Smooth muscle cell (in vitro differentiated cells): ENCODE results near the gene PIWIL1. TPM values are rescaled to one million over a fixed set of nuclear protein-coding genes. Genes with fewer than 3 reads are reported as not detected.

Experiments used
- DNase-seq: peaks from one replicate; lab custom pipeline; 2025; ENCODE audit not compliant: unreplicated experiment; lab: John Stamatoyannopoulos, UW
- H2AFZ ChIP-seq: fragments of 200-600 bp; sonication (generic); 2 replicates; pipeline ENCODE4 v1.6.0; 2016; ENCODE audit warnings: antibody characterized with exemption, low read depth, mild to moderate bottlenecking
- H3F3A ChIP-seq: fragments of 200-600 bp; sonication (generic); 2 replicates; pipeline ENCODE4 v1.6.0; 2017; ENCODE audit warnings: antibody characterized with exemption, low read depth
- H3K27ac ChIP-seq: fragments of 200-600 bp; sonication (generic); 2 replicates; pipeline ENCODE4 v1.5.1; 2016; ENCODE audit warnings: low read depth, mild to moderate bottlenecking
- H3K27me3 ChIP-seq: fragments of 200-600 bp; sonication (generic); 2 replicates; pipeline ENCODE4 v1.6.1; 2016; ENCODE audit warnings: low read depth, mild to moderate bottlenecking
- H3K36me3 ChIP-seq: fragments of 200-600 bp; sonication (generic); 2 replicates; pipeline ENCODE4 v1.5.1; 2016; ENCODE audit warnings: low read depth
- H3K4me1 ChIP-seq: fragments of 200-600 bp; sonication (generic); 2 replicates; pipeline ENCODE4 v1.5.1; 2016; ENCODE audit warnings: low read depth
- H3K4me2 ChIP-seq: fragments of 200-600 bp; sonication (generic); 2 replicates; pipeline ENCODE4 v1.6.0; 2016; ENCODE audit warnings: mild to moderate bottlenecking
- H3K4me3 ChIP-seq: fragments of 200-600 bp; sonication (generic); 2 replicates; pipeline ENCODE4 v1.5.1; 2016; ENCODE audit warnings: mild to moderate bottlenecking
- H3K79me2 ChIP-seq: fragments of 200-600 bp; sonication (generic); 2 replicates; pipeline ENCODE4 v1.6.0; 2016; ENCODE audit warnings: low read depth, mild to moderate bottlenecking
- H3K9ac ChIP-seq: fragments of 200-600 bp; sonication (generic); 2 replicates; pipeline ENCODE4 v1.6.0; 2016; ENCODE audit warnings: low read depth
- H3K9me3 ChIP-seq: fragments of 200-600 bp; sonication (generic); replicated peaks from 2 replicates; pipeline ENCODE4 v1.5.1; 2016; ENCODE audit warnings: low read depth
- H4K20me1 ChIP-seq: fragments of 200-600 bp; sonication (generic); 2 replicates; pipeline ENCODE4 v1.6.0; 2016; ENCODE audit warnings: low read depth
- WGBS: methylation state at CpG from one replicate; pipeline ENCODE4 v1.1.7; 2016; ENCODE audit warnings: low lambda C conversion rate; 5-methylcytosine and 5-hydroxymethylcytosine counted together
- polyA plus RNA-seq: library from polyadenylated mRNA; unstranded; fragments of >200 nt; fragmentation: Nextera tagmentation; extraction: Ambion mirVana; gene quantifications from 2 replicates; pipeline ENCODE4 v1.2.1, GENCODE V29; 2016
- total RNA-seq: library from RNA; depleted of rRNA; stranded (reverse); fragments of >200 nt; gene quantifications from 2 replicates; pipeline ENCODE4 v1.2.3, GENCODE V29; 2014
- TF ChIP-seq, protein P1 (sequence below): fragments of 200-600 bp; sonication (generic); IDR thresholded peaks from 2 replicates; pipeline ENCODE4 v1.5.1; 2017; ENCODE audit warnings: borderline replicate concordance, mild to moderate bottlenecking, antibody characterized with exemption; ENCODE audit not compliant: insufficient read depth, poor library complexity, severe bottlenecking

Gene PIWIL1
- total and polyA plus RNA-seq, 2 experiments from 2014 or later, result not detected

GRCh38 chr12:130385193-130385592, 47.5 kb downstream of the PIWIL1 start:
- Histone ChIP-seq H2AFZ (no peak overlapping the region), H4K20me1 (no peaks in the 10 kb centered on the region), H3K9ac (no peak overlapping the region), H3F3A (no peaks in the 10 kb centered on the region), H3K4me1 (no peaks in the 10 kb centered on the region), H3K36me3 (no peaks in the 10 kb centered on the region), H3K4me3 (no peak overlapping the region), H3K9me3 (no peaks in the 10 kb centered on the region), H3K4me2 (no peak overlapping the region), H3K27me3 (no peaks in the 10 kb centered on the region), H3K27ac (no peak overlapping the region), H3K79me2 (no peaks in the 10 kb centered on the region)
- no peak for DNase-seq
- TF ChIP-seq, protein P1, sequence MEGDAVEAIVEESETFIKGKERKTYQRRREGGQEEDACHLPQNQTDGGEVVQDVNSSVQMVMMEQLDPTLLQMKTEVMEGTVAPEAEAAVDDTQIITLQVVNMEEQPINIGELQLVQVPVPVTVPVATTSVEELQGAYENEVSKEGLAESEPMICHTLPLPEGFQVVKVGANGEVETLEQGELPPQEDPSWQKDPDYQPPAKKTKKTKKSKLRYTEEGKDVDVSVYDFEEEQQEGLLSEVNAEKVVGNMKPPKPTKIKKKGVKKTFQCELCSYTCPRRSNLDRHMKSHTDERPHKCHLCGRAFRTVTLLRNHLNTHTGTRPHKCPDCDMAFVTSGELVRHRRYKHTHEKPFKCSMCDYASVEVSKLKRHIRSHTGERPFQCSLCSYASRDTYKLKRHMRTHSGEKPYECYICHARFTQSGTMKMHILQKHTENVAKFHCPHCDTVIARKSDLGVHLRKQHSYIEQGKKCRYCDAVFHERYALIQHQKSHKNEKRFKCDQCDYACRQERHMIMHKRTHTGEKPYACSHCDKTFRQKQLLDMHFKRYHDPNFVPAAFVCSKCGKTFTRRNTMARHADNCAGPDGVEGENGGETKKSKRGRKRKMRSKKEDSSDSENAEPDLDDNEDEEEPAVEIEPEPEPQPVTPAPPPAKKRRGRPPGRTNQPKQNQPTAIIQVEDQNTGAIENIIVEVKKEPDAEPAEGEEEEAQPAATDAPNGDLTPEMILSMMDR, result no peak
- WGBS, result 94% methylated on average over 4 of the region's 4 CpGs

DNA sequence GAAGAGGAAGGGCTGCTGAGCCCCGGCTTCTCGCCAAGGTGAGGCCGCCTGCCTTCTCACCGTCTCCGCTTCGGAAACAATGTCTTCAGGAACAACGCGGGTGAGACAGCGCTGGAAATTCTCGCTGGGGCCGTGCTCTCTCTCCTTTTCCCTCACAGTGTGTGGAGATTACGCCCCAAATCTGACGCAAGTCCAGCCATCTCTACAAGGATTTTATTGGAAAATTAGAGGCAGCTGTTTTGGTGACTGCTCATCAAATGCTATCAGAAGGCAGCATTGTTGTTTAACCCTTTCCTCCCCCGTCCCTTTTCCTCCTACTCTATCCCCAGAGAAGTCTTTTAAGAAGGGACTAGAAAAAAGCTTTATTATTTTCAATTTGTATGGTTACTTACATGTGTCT, 53.5 kb downstream of the PIWIL1 start:
- H3K4me1 ChIP-seq, result no peaks in the 10 kb centered on the region
- no peaks in the 10 kb centered on the region for H3F3A ChIP-seq
- TF ChIP-seq, protein P1, result no peak
- no peak overlapping the region for H3K4me2 ChIP-seq
- H3K4me3 ChIP-seq, result no peak overlapping the region
- H4K20me1 ChIP-seq, result no peaks in the 10 kb centered on the region
- no peaks in the 10 kb centered on the region for H3K9me3 ChIP-seq
- H3K9ac ChIP-seq, result no peak overlapping the region
- H3K27me3 ChIP-seq, result no peaks in the 10 kb centered on the region
- 61% methylated on average over 14 of the region's 14 CpGs for WGBS
- no peak overlapping the region for H3K27ac ChIP-seq
- no peaks in the 10 kb centered on the region for H3K79me2 ChIP-seq
- no peak for DNase-seq
- H3K36me3 ChIP-seq, result no peaks in the 10 kb centered on the region
- H2AFZ ChIP-seq, result no peak overlapping the region

- Histone ChIP-seq H3K36me3 (no peaks in the 10 kb centered on the region), H3K9me3 (no peaks in the 10 kb centered on the region), H3K27me3 (no peaks in the 10 kb centered on the region), H3K4me1 (no peaks in the 10 kb centered on the region), H3K9ac (no peak overlapping the region), H3F3A (no peaks in the 10 kb centered on the region), H2AFZ (no peak overlapping the region), H3K4me3 (no peak overlapping the region), H3K4me2 (no peak overlapping the region), H3K79me2 (no peaks in the 10 kb centered on the region), H4K20me1 (no peaks in the 10 kb centered on the region), H3K27ac (no peak overlapping the region)
- TF ChIP-seq, protein P1, result no peak
- DNase-seq, result no peak
- 65% methylated on average over 4 of the region's 4 CpGs for WGBS
Observed at GRCh38 chr12:130394906-130395305, 57.2 kb downstream of the PIWIL1 start.

DNA sequence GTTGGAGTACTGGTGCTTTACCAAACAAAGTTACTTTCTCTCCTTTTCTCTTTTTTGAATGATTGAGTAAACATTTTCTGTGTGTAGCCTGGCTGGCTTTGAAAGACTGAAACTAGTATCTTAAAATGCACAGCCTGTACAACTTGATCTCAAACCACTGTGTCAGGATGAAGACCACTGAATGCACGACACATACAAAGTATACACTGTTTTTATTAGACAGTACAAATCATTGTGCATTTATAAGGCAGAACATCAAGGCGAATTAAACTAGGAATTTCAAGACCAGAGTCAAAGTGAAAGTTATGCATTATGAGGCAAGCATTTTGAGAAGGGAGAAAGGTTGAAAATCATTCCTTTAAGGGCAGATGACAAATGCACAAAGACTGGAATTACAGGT, 59.0 kb downstream of the PIWIL1 start:
- WGBS, result 84% methylated on average over 2 of the region's 2 CpGs
- H4K20me1 ChIP-seq, result no peaks in the 10 kb centered on the region
- TF ChIP-seq, protein P1, result no peak

More for the DNA sequence above, 59.0 kb downstream of the PIWIL1 start:
- no peak overlapping the region for H2AFZ ChIP-seq
- no peak overlapping the region for H3K27ac ChIP-seq
- H3K4me3 ChIP-seq, result no peak overlapping the region
- H3K9ac ChIP-seq, result no peak overlapping the region
- H3K36me3 ChIP-seq, result no peaks in the 10 kb centered on the region
- H3K4me2 ChIP-seq, result no peak overlapping the region
- no peaks in the 10 kb centered on the region for H3F3A ChIP-seq
- H3K79me2 ChIP-seq, result no peaks in the 10 kb centered on the region
- H3K9me3 ChIP-seq, result no peaks in the 10 kb centered on the region
- H3K27me3 ChIP-seq, result no peaks in the 10 kb centered on the region
- DNase-seq, result no peak
- no peaks in the 10 kb centered on the region for H3K4me1 ChIP-seq
